OCI-LY7 (cell line): ENCODE measurements around the gene CARM1. TPM values are rescaled to one million over a fixed set of nuclear protein-coding genes. Genes with fewer than 3 reads are reported as not detected.

Experiments
- BruUV-seq: library from RNA; stranded (reverse); fragments of 400-500 nt; replicated peaks from 2 replicates; lab custom pipeline; 2021; lab: Mats Ljungman, UMichigan
- CTCF ChIA-PET: fragments of 300-600 bp; sonication (Branson Sonifier 250); formaldehyde crosslinking; loops from one replicate; lab custom pipeline; 2022; ENCODE audit warnings: antibody characterized with exemption; ENCODE audit not compliant: unreplicated experiment; lab: Charles Lee
- POLR2A ChIA-PET: fragments of 300-600 bp; sonication (Branson Sonifier 250); formaldehyde crosslinking; loops from one replicate; lab custom pipeline; 2022; ENCODE audit warnings: antibody characterized with exemption; lab: Charles Lee
- DNase-seq: peaks from one replicate; pipeline ENCODE4 v3.0.0-alpha.2; 2015; ENCODE audit warnings: low spot score
- H2AFZ ChIP-seq: fragments of 200-600 bp; sonication (generic), shearing (Covaris generic); 2 replicates; pipeline ENCODE4 v1.6.1; 2014; ENCODE audit warnings: mild to moderate bottlenecking, antibody characterized with exemption, low read length, moderate library complexity
- H3K27ac ChIP-seq: fragments of 200-600 bp; sonication (generic); 2 replicates; pipeline ENCODE4 v1.5.1; 2014; ENCODE audit warnings: mixed run types, low read depth, mild to moderate bottlenecking, moderate library complexity, low read length, inconsistent platforms; ENCODE audit not compliant: poor library complexity, severe bottlenecking
- H3K36me3 ChIP-seq: fragments of 200-600 bp; sonication (generic); 2 replicates; pipeline ENCODE4 v1.6.1; 2014; ENCODE audit warnings: mild to moderate bottlenecking, antibody characterized with exemption, low read length, moderate library complexity, mixed read lengths; ENCODE audit not compliant: insufficient read depth
- H3K4me1 ChIP-seq: fragments of 200-600 bp; sonication (generic); 2 replicates; pipeline ENCODE4 v1.5.1; 2014; ENCODE audit warnings: mild to moderate bottlenecking, low read length; ENCODE audit not compliant: insufficient read depth, poor library complexity, severe bottlenecking
- H3K4me2 ChIP-seq: fragments of 200-600 bp; sonication (generic); 2 replicates; pipeline ENCODE4 v1.6.1; 2014; ENCODE audit warnings: mild to moderate bottlenecking, low read length
- H3K4me3 ChIP-seq: fragments of 200-600 bp; sonication (generic); 2 replicates; pipeline ENCODE4 v1.5.1; 2014; ENCODE audit warnings: mild to moderate bottlenecking, low read depth, low read length; ENCODE audit not compliant: poor library complexity, severe bottlenecking
- H3K79me2 ChIP-seq: fragments of 200-600 bp; sonication (generic); 2 replicates; pipeline ENCODE4 v1.6.1; 2016; ENCODE audit warnings: low read depth, mild to moderate bottlenecking, low read length, moderate library complexity, mixed read lengths; ENCODE audit not compliant: insufficient read depth
- H3K9me2 ChIP-seq: fragments of 200-600 bp; sonication (generic); 2 replicates; pipeline ENCODE4 v1.6.1; 2016; ENCODE audit warnings: mild to moderate bottlenecking, low read length, mixed read lengths; ENCODE audit not compliant: insufficient read depth
- H3K9me3 ChIP-seq: fragments of 200-600 bp; sonication (generic); 2 replicates; pipeline ENCODE4 v1.6.1; 2014; ENCODE audit warnings: mild to moderate bottlenecking, mixed run types, low read length, mixed read lengths
- H4K20me1 ChIP-seq: fragments of 200-600 bp; sonication (generic); 2 replicates; pipeline ENCODE4 v1.6.1; 2014; ENCODE audit warnings: mild to moderate bottlenecking, antibody characterized with exemption, low read length, moderate library complexity, mixed read lengths; ENCODE audit not compliant: insufficient read depth
- EZH2phosphoT487 ChIP-seq: fragments of 200-600 bp; sonication (generic); IDR thresholded peaks from 2 replicates; pipeline ENCODE4 v1.6.1; 2018; ENCODE audit warnings: low read depth, borderline replicate concordance, mild to moderate bottlenecking, mixed run types, antibody characterized with exemption, low read length, moderate library complexity, mixed read lengths
- intact Hi-C: fragments of 100-400 bp; cut with micrococcal nuclease; formaldehyde crosslinking; loops from one replicate; pipeline ENCODE4 v1.10.0; 2022; ENCODE audit not compliant: unreplicated experiment
- total RNA-seq, 2 experiments: library from RNA; depleted of rRNA in 1 of 2; stranded (reverse); fragments of >200 nt in 1 of 2; shearing (Covaris generic) in 1 of 2; gene quantifications; 2 replicates each; pipeline ENCODE4 v1.2.3, GENCODE V29; 2014 to 2022
- TF ChIP-seq, protein P1 (sequence below): fragments of 200-600 bp; sonication (generic); conservative IDR thresholded peaks from 2 replicates; pipeline ENCODE4 v1.5.1; 2014; ENCODE audit warnings: mild to moderate bottlenecking, antibody characterized with exemption, low read length, moderate library complexity, mixed read lengths

CARM1 gene
- total RNA-seq, 2 experiments from 2014 or later, result 41.2 to 107 TPM

DNA sequence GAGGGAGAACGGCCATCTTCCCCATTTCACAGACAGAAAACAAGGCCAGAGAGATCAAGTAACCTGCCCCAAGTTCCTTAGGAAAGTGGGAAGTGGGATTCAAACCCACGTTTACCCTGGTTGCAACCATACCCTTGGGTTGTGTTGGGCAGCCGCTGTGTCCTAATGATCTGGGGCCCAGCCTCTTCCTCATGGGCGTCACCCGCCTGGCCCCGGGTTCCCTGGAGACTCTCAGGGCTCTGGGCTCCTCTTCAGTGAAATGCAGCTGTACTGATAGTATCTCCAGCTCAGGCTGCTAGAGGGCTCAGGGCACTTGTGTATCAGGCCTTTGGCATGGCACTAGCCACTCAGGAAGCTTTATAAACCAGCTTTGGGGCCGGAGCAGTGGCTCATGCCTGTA lies 45.1 kb upstream of the CARM1 start:
- no peaks in the 10 kb centered on the region for H3K79me2 ChIP-seq
- H3K27ac ChIP-seq, result no peak overlapping the region
- intact Hi-C loops, result no loop called here
- H3K4me1 ChIP-seq, result no peaks in the 10 kb centered on the region
- no peak for TF ChIP-seq EZH2phosphoT487
- TF ChIP-seq, protein P1, sequence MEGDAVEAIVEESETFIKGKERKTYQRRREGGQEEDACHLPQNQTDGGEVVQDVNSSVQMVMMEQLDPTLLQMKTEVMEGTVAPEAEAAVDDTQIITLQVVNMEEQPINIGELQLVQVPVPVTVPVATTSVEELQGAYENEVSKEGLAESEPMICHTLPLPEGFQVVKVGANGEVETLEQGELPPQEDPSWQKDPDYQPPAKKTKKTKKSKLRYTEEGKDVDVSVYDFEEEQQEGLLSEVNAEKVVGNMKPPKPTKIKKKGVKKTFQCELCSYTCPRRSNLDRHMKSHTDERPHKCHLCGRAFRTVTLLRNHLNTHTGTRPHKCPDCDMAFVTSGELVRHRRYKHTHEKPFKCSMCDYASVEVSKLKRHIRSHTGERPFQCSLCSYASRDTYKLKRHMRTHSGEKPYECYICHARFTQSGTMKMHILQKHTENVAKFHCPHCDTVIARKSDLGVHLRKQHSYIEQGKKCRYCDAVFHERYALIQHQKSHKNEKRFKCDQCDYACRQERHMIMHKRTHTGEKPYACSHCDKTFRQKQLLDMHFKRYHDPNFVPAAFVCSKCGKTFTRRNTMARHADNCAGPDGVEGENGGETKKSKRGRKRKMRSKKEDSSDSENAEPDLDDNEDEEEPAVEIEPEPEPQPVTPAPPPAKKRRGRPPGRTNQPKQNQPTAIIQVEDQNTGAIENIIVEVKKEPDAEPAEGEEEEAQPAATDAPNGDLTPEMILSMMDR, result no peak
- no peak for DNase-seq
- H3K4me2 ChIP-seq, result no peak overlapping the region
- peaks cover 58% of the 10 kb centered on the region for H3K36me3 ChIP-seq
- no peaks in the 10 kb centered on the region for H4K20me1 ChIP-seq
- no peaks in the 10 kb centered on the region for H3K9me3 ChIP-seq
- ChIA-PET POLR2A (no interaction called here), CTCF (no interaction called here)
- H3K9me2 ChIP-seq, result no peaks in the 10 kb centered on the region
- H2AFZ ChIP-seq, result no peak overlapping the region
- BruUV-seq, result no TSS peak
- no peak overlapping the region for H3K4me3 ChIP-seq

DNA sequence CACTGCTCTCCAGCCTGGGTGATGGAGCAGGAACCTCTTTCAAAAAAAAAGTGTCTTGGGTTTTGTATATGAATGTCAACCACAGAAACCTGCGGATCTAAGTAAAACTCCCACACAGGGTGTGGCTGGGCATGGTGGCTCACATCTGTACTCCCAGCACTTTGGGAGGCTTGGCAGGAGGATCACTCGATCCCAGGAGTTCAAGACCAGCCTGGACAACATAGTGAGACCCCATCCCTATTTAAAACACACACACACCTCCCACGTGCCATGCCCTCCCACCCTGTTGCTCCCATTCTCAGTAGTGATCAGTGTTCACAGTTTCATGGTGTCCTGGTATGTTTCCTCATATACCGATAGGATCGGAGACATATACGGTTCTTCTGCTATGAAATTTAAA lies 44.5 kb upstream of the CARM1 start:
- Histone ChIP-seq H3K9me3 (no peaks in the 10 kb centered on the region), H2AFZ (no peak overlapping the region), H3K27ac (no peak overlapping the region), H3K4me1 (no peaks in the 10 kb centered on the region), H3K36me3 (peaks cover 59% of the 10 kb centered on the region), H3K9me2 (no peaks in the 10 kb centered on the region), H3K4me3 (no peak overlapping the region), H4K20me1 (no peaks in the 10 kb centered on the region), H3K4me2 (no peak overlapping the region), H3K79me2 (no peaks in the 10 kb centered on the region)
- DNase-seq, result no peak
- intact Hi-C loops, result no loop called here
- CTCF ChIA-PET, result no interaction called here
- BruUV-seq, result no TSS peak
- POLR2A ChIA-PET, result no interaction called here
- no peak for TF ChIP-seq EZH2phosphoT487
- TF ChIP-seq, protein P1, result no peak

DNA sequence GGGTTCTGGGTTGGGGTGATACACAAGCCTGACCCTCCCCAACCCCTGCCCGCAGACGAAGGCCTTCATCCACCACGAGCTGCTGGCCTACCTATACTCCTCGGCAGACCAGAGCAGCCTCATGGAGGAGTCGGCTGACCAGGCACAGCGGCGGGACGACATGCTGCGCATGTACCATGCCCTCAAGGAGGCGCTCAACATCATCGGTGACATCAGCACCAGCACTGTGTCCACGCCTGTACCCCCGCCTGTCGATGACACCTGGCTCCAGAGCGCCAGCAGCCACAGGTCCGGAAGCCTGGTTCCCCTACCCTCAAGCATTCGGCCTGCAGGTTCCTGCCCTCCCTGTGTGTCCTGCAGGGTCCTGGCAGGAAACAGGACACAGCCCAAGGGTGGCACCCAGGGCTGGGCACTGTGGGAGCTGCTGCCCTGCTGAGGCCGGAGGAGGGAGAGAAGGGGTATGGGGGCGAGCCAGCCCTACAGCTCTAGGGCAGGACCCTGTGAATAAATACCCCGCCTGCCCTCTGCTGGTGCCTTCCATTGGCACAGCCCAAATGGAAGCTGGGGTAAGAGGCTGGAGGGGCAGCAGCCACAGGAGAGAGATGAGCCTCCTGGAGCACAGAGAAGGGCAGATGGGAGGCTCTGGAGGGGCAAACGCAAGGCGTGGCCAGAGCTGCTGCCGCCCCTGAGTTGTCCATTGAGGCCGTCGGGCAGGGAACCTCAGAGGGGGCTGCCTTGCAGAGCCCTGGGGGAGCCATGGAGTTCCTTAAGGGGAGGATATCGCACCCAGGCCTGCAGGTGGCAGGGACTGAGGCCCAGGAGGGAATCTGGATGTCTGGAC lies 42.2 kb upstream of the CARM1 start:
- POLR2A ChIA-PET, result interaction anchor here (0.6 kb wide), 1 partner anchor 26 kb away, joined by 3 read pairs; no protein-coding TSS in a partner anchor
- no peak overlapping the region for H3K4me3 ChIP-seq
- H3K36me3 ChIP-seq, result peaks cover 62% of the 10 kb centered on the region
- H2AFZ ChIP-seq, result no peak overlapping the region
- H3K9me3 ChIP-seq, result no peaks in the 10 kb centered on the region
- intact Hi-C loops, result loop anchor here (1.0 kb wide), 1 partner anchor 112 kb away; no protein-coding TSS in a partner anchor
- no peaks in the 10 kb centered on the region for H3K4me1 ChIP-seq
- H4K20me1 ChIP-seq, result no peaks in the 10 kb centered on the region
- CTCF ChIA-PET, result interaction anchor here (1.1 kb wide), 1 partner anchor 127 kb away, joined by 3 read pairs; no protein-coding TSS in a partner anchor
- TF ChIP-seq EZH2phosphoT487, result no peak
- TF ChIP-seq, protein P1, result peak; percentile 63
- no peak overlapping the region for H3K4me2 ChIP-seq
- DNase-seq, result peak; percentile 43
- H3K79me2 ChIP-seq, result no peaks in the 10 kb centered on the region
- no peak overlapping the region for H3K27ac ChIP-seq
- no peaks in the 10 kb centered on the region for H3K9me2 ChIP-seq
- BruUV-seq, result no TSS peak
